ENCODE data around the gene ANKS1B.

DNA sequence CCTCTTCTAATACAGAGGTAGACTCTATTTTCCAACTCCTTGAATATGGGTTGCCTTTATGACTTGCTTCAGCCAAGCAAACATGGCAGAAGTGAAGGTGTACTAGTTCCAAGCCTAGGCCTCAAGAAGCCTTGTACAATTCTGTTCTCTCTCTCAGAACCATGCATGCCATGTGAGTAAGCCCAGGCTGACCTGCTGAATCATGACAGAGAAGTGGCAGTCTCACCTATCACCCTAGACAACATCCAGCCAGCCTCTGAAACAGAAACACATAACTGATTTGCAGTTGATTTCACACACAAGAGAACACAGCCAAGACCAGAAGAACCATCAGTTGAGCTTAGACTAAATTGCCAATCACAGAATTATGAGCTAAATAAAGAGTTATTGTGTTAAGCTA lies 180.0 kb downstream of the ANKS1B start:
- TF ChIP-seq POLR2A (IDR thresholded peaks at IDR 0.05; ENCODE audit: low read depth, low read length), result no peak
- no peak for TF ChIP-seq CEBPB (IDR thresholded peaks at IDR 0.05; ENCODE audit: low read depth, low read length)
- no peak for TF ChIP-seq BHLHE40 (IDR thresholded peaks at IDR 0.05; ENCODE audit: low read depth, low read length)
- TF ChIP-seq USF2 (IDR thresholded peaks at IDR 0.05; ENCODE audit: low read depth, low read length), result no peak
- TF ChIP-seq, protein P1, sequence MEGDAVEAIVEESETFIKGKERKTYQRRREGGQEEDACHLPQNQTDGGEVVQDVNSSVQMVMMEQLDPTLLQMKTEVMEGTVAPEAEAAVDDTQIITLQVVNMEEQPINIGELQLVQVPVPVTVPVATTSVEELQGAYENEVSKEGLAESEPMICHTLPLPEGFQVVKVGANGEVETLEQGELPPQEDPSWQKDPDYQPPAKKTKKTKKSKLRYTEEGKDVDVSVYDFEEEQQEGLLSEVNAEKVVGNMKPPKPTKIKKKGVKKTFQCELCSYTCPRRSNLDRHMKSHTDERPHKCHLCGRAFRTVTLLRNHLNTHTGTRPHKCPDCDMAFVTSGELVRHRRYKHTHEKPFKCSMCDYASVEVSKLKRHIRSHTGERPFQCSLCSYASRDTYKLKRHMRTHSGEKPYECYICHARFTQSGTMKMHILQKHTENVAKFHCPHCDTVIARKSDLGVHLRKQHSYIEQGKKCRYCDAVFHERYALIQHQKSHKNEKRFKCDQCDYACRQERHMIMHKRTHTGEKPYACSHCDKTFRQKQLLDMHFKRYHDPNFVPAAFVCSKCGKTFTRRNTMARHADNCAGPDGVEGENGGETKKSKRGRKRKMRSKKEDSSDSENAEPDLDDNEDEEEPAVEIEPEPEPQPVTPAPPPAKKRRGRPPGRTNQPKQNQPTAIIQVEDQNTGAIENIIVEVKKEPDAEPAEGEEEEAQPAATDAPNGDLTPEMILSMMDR (conservative IDR thresholded peaks at IDR 0.05; ENCODE audit: low read depth, low read length), result no peak
- TF ChIP-seq RFX5 (IDR thresholded peaks at IDR 0.05; ENCODE audit: low read depth, low read length), result no peak
- TF ChIP-seq MAFK (IDR thresholded peaks at IDR 0.05; ENCODE audit: low read depth, low read length), result no peak
- TF ChIP-seq RAD21 (IDR thresholded peaks at IDR 0.05; ENCODE audit: low read length), result no peak
- TF ChIP-seq NFE2L2 (IDR thresholded peaks at IDR 0.05; ENCODE audit: low read depth, low read length), result no peak
- TF ChIP-seq SMC3 (IDR thresholded peaks at IDR 0.05; ENCODE audit: low read depth, low read length), result no peak
- TF ChIP-seq CHD1 (IDR thresholded peaks at IDR 0.05; ENCODE audit: low read depth, low read length), result no peak
- no peak for TF ChIP-seq ELK1 (IDR thresholded peaks at IDR 0.05; ENCODE audit: borderline replicate concordance, low read depth, low read length)
- TF ChIP-seq MAZ (IDR thresholded peaks at IDR 0.05; ENCODE audit: borderline replicate concordance, low read depth, low read length), result no peak
- TF ChIP-seq FOS (IDR thresholded peaks at IDR 0.05; ENCODE audit: low read depth, low read length), result no peak

Measured in IMR-90 (cell line).